ENCODE data around the gene PRKAG2. TPM values are rescaled to one million over a fixed set of nuclear protein-coding genes. Genes with fewer than 3 reads are reported as not detected.

PRKAG2 gene
- total and polyA plus RNA-seq, 2 experiments from 2014 or later, result 9.1 to 14.9 TPM

DNA sequence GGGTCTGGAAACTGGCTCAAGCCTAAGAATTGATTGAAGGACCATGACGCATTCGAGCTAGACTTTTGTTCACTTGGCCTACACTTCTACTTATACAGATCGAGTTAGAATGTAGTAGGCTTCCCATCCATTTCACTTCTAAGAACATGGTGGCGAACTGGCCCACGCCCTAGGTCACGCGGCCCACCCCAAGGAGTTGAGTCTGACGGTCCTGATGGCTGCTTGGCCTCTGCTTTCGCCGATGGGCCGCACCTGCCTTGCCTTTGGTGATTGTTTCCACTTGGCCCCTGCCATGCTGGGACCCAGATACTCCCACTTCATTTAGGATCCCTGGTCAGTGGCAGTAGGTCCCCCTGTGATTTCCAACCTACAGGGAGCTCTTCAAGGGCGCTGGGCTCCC lies 153.6 kb downstream of the PRKAG2 start:
- no peak overlapping the region for H3K27ac Mint-ChIP-seq

DNA sequence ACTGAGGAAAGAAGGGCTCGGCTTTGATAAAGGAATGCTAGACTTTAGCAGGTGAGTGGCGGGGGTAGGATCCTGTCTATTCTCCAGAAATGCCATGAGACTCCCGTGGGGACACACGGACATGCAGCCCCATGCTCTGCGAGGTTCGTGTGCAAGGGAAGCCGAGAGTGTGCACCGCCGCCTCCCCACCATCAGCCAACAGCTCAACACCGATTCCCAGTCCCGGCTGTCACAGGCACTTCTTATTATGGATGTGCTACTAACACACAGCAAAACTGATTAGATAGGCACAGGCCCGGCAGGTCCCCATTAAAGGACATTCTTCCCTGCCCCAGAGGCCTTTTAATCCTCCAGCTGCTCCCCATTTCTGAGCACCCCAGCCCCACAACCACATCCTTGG lies 154.4 kb downstream of the PRKAG2 start:
- no peak for TF ChIP-seq EZH2phosphoT487 (IDR thresholded peaks at IDR 0.05; ENCODE audit: unreplicated experiment)
- no peak for TF ChIP-seq STAT1 (IDR thresholded peaks at IDR 0.05; ENCODE audit: unreplicated experiment)
- TF ChIP-seq, protein P1, sequence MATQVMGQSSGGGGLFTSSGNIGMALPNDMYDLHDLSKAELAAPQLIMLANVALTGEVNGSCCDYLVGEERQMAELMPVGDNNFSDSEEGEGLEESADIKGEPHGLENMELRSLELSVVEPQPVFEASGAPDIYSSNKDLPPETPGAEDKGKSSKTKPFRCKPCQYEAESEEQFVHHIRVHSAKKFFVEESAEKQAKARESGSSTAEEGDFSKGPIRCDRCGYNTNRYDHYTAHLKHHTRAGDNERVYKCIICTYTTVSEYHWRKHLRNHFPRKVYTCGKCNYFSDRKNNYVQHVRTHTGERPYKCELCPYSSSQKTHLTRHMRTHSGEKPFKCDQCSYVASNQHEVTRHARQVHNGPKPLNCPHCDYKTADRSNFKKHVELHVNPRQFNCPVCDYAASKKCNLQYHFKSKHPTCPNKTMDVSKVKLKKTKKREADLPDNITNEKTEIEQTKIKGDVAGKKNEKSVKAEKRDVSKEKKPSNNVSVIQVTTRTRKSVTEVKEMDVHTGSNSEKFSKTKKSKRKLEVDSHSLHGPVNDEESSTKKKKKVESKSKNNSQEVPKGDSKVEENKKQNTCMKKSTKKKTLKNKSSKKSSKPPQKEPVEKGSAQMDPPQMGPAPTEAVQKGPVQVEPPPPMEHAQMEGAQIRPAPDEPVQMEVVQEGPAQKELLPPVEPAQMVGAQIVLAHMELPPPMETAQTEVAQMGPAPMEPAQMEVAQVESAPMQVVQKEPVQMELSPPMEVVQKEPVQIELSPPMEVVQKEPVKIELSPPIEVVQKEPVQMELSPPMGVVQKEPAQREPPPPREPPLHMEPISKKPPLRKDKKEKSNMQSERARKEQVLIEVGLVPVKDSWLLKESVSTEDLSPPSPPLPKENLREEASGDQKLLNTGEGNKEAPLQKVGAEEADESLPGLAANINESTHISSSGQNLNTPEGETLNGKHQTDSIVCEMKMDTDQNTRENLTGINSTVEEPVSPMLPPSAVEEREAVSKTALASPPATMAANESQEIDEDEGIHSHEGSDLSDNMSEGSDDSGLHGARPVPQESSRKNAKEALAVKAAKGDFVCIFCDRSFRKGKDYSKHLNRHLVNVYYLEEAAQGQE (IDR thresholded peaks at IDR 0.05; ENCODE audit: unreplicated experiment), result no peak
- TF ChIP-seq POLR2AphosphoS5 (IDR thresholded peaks at IDR 0.05; ENCODE audit: low read depth), result no peak
- no peak for TF ChIP-seq ZNF114 (CRISPR knock-in tag; IDR thresholded peaks at IDR 0.05)
- H3K79me2 ChIP-seq (replicated peaks; ENCODE audit: insufficient read depth), result no peaks in the 10 kb centered on the region
- no peaks in the 10 kb centered on the region for H3K36me3 Mint-ChIP-seq (ENCODE audit: low read depth)
- H3K27me3 ChIP-seq (ENCODE audit: insufficient read depth), result no peaks in the 10 kb centered on the region
- DNase-seq (ENCODE audit: low spot score) (no peak), ATAC-seq (no peak)
- no peaks in the 10 kb centered on the region for H3K36me3 ChIP-seq (ENCODE audit: insufficient read depth)
- H3K9me3 Mint-ChIP-seq, result no peaks in the 10 kb centered on the region; the same call in 2 of the 3 replicates
- H3K4me1 ChIP-seq (ENCODE audit: insufficient read depth), result no peaks in the 10 kb centered on the region
- no peak overlapping the region for H3K4me2 ChIP-seq
- no peak overlapping the region for H3K4me3 Mint-ChIP-seq
- no peak overlapping the region for H3K27ac ChIP-seq (ENCODE audit: low read depth)
- no peak overlapping the region for H2AFZ ChIP-seq
- H3K4me1 Mint-ChIP-seq, result peaks cover 8% of the 10 kb centered on the region
- no peak overlapping the region for H3K4me3 ChIP-seq
- H3F3A ChIP-seq (replicated peaks; ENCODE audit: low read depth), result no peaks in the 10 kb centered on the region
- H3K9me2 ChIP-seq (ENCODE audit: insufficient read depth), result no peaks in the 10 kb centered on the region
- no peaks in the 10 kb centered on the region for H4K20me1 ChIP-seq (replicated peaks; ENCODE audit: insufficient read depth)
- H3K27ac Mint-ChIP-seq, result no peak overlapping the region
- peaks cover 8% of the 10 kb centered on the region for H3K27me3 Mint-ChIP-seq (ENCODE audit: insufficient read depth, low read depth, poor library complexity)

More for the DNA sequence above, 153.6 kb downstream of the PRKAG2 start:
- no peaks in the 10 kb centered on the region for H4K20me1 ChIP-seq (replicated peaks; ENCODE audit: insufficient read depth)
- H3K4me1 ChIP-seq (ENCODE audit: insufficient read depth), result no peaks in the 10 kb centered on the region
- no peaks in the 10 kb centered on the region for H3K27me3 ChIP-seq (ENCODE audit: insufficient read depth)
- H3K9me2 ChIP-seq (ENCODE audit: insufficient read depth), result no peaks in the 10 kb centered on the region
- ATAC-seq (no peak), DNase-seq (ENCODE audit: low spot score) (no peak)
- no peaks in the 10 kb centered on the region for H3F3A ChIP-seq (replicated peaks; ENCODE audit: low read depth)
- H2AFZ ChIP-seq, result no peak overlapping the region
- no peak overlapping the region for H3K27ac ChIP-seq (ENCODE audit: low read depth)
- TF ChIP-seq NANOG (IDR thresholded peaks at IDR 0.05; ENCODE audit: borderline replicate concordance) (no peak), CREB1 (CRISPR knock-in tag; IDR thresholded peaks at IDR 0.05; ENCODE audit: low read depth) (no peak), POLR2AphosphoS5 (IDR thresholded peaks at IDR 0.05; ENCODE audit: low read depth) (no peak), EZH2 (IDR thresholded peaks at IDR 0.05; ENCODE audit: low read depth, unreplicated experiment) (no peak)
- TF ChIP-seq, protein P2, sequence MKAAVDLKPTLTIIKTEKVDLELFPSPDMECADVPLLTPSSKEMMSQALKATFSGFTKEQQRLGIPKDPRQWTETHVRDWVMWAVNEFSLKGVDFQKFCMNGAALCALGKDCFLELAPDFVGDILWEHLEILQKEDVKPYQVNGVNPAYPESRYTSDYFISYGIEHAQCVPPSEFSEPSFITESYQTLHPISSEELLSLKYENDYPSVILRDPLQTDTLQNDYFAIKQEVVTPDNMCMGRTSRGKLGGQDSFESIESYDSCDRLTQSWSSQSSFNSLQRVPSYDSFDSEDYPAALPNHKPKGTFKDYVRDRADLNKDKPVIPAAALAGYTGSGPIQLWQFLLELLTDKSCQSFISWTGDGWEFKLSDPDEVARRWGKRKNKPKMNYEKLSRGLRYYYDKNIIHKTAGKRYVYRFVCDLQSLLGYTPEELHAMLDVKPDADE (IDR thresholded peaks at IDR 0.05), result no peak
- TF ChIP-seq, protein P3, sequence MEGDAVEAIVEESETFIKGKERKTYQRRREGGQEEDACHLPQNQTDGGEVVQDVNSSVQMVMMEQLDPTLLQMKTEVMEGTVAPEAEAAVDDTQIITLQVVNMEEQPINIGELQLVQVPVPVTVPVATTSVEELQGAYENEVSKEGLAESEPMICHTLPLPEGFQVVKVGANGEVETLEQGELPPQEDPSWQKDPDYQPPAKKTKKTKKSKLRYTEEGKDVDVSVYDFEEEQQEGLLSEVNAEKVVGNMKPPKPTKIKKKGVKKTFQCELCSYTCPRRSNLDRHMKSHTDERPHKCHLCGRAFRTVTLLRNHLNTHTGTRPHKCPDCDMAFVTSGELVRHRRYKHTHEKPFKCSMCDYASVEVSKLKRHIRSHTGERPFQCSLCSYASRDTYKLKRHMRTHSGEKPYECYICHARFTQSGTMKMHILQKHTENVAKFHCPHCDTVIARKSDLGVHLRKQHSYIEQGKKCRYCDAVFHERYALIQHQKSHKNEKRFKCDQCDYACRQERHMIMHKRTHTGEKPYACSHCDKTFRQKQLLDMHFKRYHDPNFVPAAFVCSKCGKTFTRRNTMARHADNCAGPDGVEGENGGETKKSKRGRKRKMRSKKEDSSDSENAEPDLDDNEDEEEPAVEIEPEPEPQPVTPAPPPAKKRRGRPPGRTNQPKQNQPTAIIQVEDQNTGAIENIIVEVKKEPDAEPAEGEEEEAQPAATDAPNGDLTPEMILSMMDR (conservative IDR thresholded peaks at IDR 0.05; ENCODE audit: low read depth in 2 of 2), result no peak
- H3K9me3 Mint-ChIP-seq, result no peaks in the 10 kb centered on the region; the same call in 2 of the 3 replicates
- H3K4me3 Mint-ChIP-seq, result no peak overlapping the region
- peaks cover 8% of the 10 kb centered on the region for H3K4me1 Mint-ChIP-seq
- H3K36me3 Mint-ChIP-seq (ENCODE audit: low read depth), result no peaks in the 10 kb centered on the region
- H3K79me2 ChIP-seq (replicated peaks; ENCODE audit: insufficient read depth), result no peaks in the 10 kb centered on the region
- no peak overlapping the region for H3K4me3 ChIP-seq
- H3K4me2 ChIP-seq, result no peak overlapping the region
- H3K27me3 Mint-ChIP-seq (ENCODE audit: insufficient read depth, low read depth, poor library complexity), result peaks cover 8% of the 10 kb centered on the region
- no peaks in the 10 kb centered on the region for H3K36me3 ChIP-seq (ENCODE audit: insufficient read depth)
